Caco-2 (cell line): ENCODE measurements around the gene LIFR. TPM values are rescaled to one million over a fixed set of nuclear protein-coding genes. Genes with fewer than 3 reads are reported as not detected.

Experiments
- BruUV-seq: library from RNA; stranded (reverse); fragments of 400-500 nt; replicated peaks from 2 replicates; lab custom pipeline; 2021; lab: Mats Ljungman, UMichigan
- CTCF ChIA-PET: fragments of 300-600 bp; sonication (Branson Sonifier 250); formaldehyde crosslinking; loops from one replicate; lab custom pipeline; 2022; ENCODE audit warnings: antibody characterized with exemption; lab: Charles Lee
- POLR2A ChIA-PET: fragments of 300-600 bp; sonication (Branson Sonifier 250); formaldehyde crosslinking; loops from one replicate; lab custom pipeline; 2022; ENCODE audit warnings: antibody characterized with exemption; lab: Charles Lee
- DNase-seq, 2 experiments: peaks; one replicate each; pipeline versions ENCODE4 v3.0.0 to v3.0.0-alpha.2; 2020 to 2022
- H3K27me3 ChIP-seq: replicated peaks from 2 replicates; pipeline ENCODE4 v1.6.0; 2011; ENCODE audit warnings: low read length; ENCODE audit not compliant: control insufficient read depth, insufficient read depth
- H3K36me3 ChIP-seq: 2 replicates; pipeline ENCODE4 v1.5.1; 2011; ENCODE audit warnings: low read length; ENCODE audit not compliant: control insufficient read depth, insufficient read depth
- H3K4me1 ChIP-seq: fragments of 250-450 bp; sonication (Bioruptor Pico); 2 replicates; pipeline ENCODE4 v1.5.1; 2020; ENCODE audit warnings: mild to moderate bottlenecking
- H3K4me3 ChIP-seq: 2 replicates; pipeline ENCODE4 v1.5.1; 2011; ENCODE audit warnings: low read depth, mild to moderate bottlenecking, control low read depth, low read length
- H3K9me3 ChIP-seq: fragments of 250-450 bp; sonication (Bioruptor Pico); 2 replicates; pipeline ENCODE4 v1.5.1; 2020; ENCODE audit warnings: mild to moderate bottlenecking, moderate library complexity
- H3K27ac Mint-ChIP-seq: one replicate; pipeline ENCODE4 v1.8.0; 2022; ENCODE audit warnings: mixed read lengths; ENCODE audit not compliant: unreplicated experiment
- H3K27me3 Mint-ChIP-seq: one replicate; pipeline ENCODE4 v1.8.0; 2022; ENCODE audit warnings: mixed read lengths; ENCODE audit not compliant: insufficient read depth, unreplicated experiment
- H3K36me3 Mint-ChIP-seq: one replicate; pipeline ENCODE4 v1.8.0; 2022; ENCODE audit warnings: mild to moderate bottlenecking, mixed read lengths; ENCODE audit not compliant: insufficient read depth, unreplicated experiment
- H3K4me1 Mint-ChIP-seq: one replicate; pipeline ENCODE4 v1.8.0; 2022; ENCODE audit warnings: low read depth, mixed read lengths; ENCODE audit not compliant: unreplicated experiment
- H3K4me3 Mint-ChIP-seq: one replicate; pipeline ENCODE4 v1.8.0; 2022; ENCODE audit warnings: mild to moderate bottlenecking, moderate library complexity, mixed read lengths; ENCODE audit not compliant: unreplicated experiment
- H3K9me3 Mint-ChIP-seq: one replicate; pipeline ENCODE4 v1.8.0; 2022; ENCODE audit warnings: mixed read lengths; ENCODE audit not compliant: unreplicated experiment
- CTCF ChIP-seq, 2 experiments: fragments of 200-600 bp in 1 of 2; IDR thresholded peaks; 1 replicate in 1 of 2; 2 replicates in 1 of 2; pipeline versions ENCODE4 v1.5.1 to v1.8.0; 2011 to 2022; ENCODE audit warnings: antibody characterized with exemption in 1 of 2, control low read depth in 1 of 2, inconsistent platforms in 1 of 2, low read depth in 1 of 2, low read length in 1 of 2, mild to moderate bottlenecking in 1 of 2, moderate library complexity in 1 of 2; ENCODE audit not compliant: insufficient read depth in 1 of 2, severe bottlenecking in 1 of 2, unreplicated experiment in 1 of 2
- intact Hi-C: fragments of 100-400 bp; cut with micrococcal nuclease; formaldehyde crosslinking; loops from one replicate; pipeline ENCODE4 v1.10.0; 2022; ENCODE audit not compliant: unreplicated experiment
- total RNA-seq: library from RNA; stranded (reverse); gene quantifications from 2 replicates; pipeline ENCODE4 v1.2.3, GENCODE V29; 2022

The LIFR gene
- total RNA-seq, 1 experiment from 2014 or later: 5.1 TPM

- intact Hi-C loops: no loop called here
- Histone ChIP-seq H3K9me3 (no peaks in the 10 kb centered on the region), H3K36me3 (no peaks in the 10 kb centered on the region), H3K4me1 (peaks cover 5% of the 10 kb centered on the region; the same call in 1 of the 2 replicates), H3K4me3 (no peak overlapping the region), H3K27me3 (no peaks in the 10 kb centered on the region)
- no peak for TF ChIP-seq CTCF (IDR thresholded peaks at IDR 0.05; ENCODE audit: insufficient read depth in 1 of 2, low read depth in 1 of 2, low read length in 1 of 2, severe bottlenecking in 1 of 2, unreplicated experiment in 1 of 2)
- H3K27me3 Mint-ChIP-seq: no peaks in the 10 kb centered on the region
- H3K4me3 Mint-ChIP-seq: no peak overlapping the region
- H3K4me1 Mint-ChIP-seq: peaks cover 7% of the 10 kb centered on the region
- ChIA-PET POLR2A (no interaction called here), CTCF (interaction anchor here (1.8 kb wide), 1 partner anchor 38 kb away, joined by 11 read pairs; no protein-coding TSS in a partner anchor)
- no peaks in the 10 kb centered on the region for H3K36me3 Mint-ChIP-seq
- H3K27ac Mint-ChIP-seq: no peak overlapping the region
- no TSS peak for BruUV-seq
- peak in 1 of 2 experiments; percentile 27 for DNase-seq
- H3K9me3 Mint-ChIP-seq: no peaks in the 10 kb centered on the region
Observed at GRCh38 chr5:38479315-38479904, 77.0 kb downstream of the LIFR start.

- intact Hi-C loops: no loop called here
- Histone ChIP-seq H3K27me3 (no peaks in the 10 kb centered on the region), H3K4me1 (peaks cover 5% of the 10 kb centered on the region; the same call in 1 of the 2 replicates), H3K4me3 (no peak overlapping the region), H3K36me3 (no peaks in the 10 kb centered on the region), H3K9me3 (no peaks in the 10 kb centered on the region)
- no peak for DNase-seq
- CTCF ChIA-PET: interaction anchor here (1.8 kb wide), 1 partner anchor 37 kb away, joined by 11 read pairs; no protein-coding TSS in a partner anchor
- H3K4me3 Mint-ChIP-seq: no peak overlapping the region
- H3K27me3 Mint-ChIP-seq: no peaks in the 10 kb centered on the region
- POLR2A ChIA-PET: no interaction called here
- no peak for TF ChIP-seq CTCF (IDR thresholded peaks at IDR 0.05; ENCODE audit: insufficient read depth in 1 of 2, low read depth in 1 of 2, low read length in 1 of 2, severe bottlenecking in 1 of 2, unreplicated experiment in 1 of 2)
- peaks cover 7% of the 10 kb centered on the region for H3K4me1 Mint-ChIP-seq
- no peak overlapping the region for H3K27ac Mint-ChIP-seq
- no TSS peak for BruUV-seq
- no peaks in the 10 kb centered on the region for H3K9me3 Mint-ChIP-seq
- no peaks in the 10 kb centered on the region for H3K36me3 Mint-ChIP-seq
Observed at GRCh38 chr5:38478878-38479277, 77.6 kb downstream of the LIFR start.

- peaks cover 5% of the 10 kb centered on the region; the same call in 1 of the 2 replicates for H3K4me1 ChIP-seq
- ChIA-PET CTCF (no interaction called here), POLR2A (no interaction called here)
- intact Hi-C loops: no loop called here
- DNase-seq: no peak
- no peaks in the 10 kb centered on the region for H3K36me3 ChIP-seq
- no TSS peak for BruUV-seq
- no peak overlapping the region for H3K4me3 Mint-ChIP-seq
- H3K27ac Mint-ChIP-seq: no peak overlapping the region
- no peaks in the 10 kb centered on the region for H3K36me3 Mint-ChIP-seq
- no peak overlapping the region for H3K4me3 ChIP-seq
- no peaks in the 10 kb centered on the region for H3K9me3 Mint-ChIP-seq
- H3K27me3 Mint-ChIP-seq: no peaks in the 10 kb centered on the region
- no peaks in the 10 kb centered on the region for H3K27me3 ChIP-seq
- H3K9me3 ChIP-seq: no peaks in the 10 kb centered on the region
- H3K4me1 Mint-ChIP-seq: peaks cover 7% of the 10 kb centered on the region
- TF ChIP-seq CTCF (IDR thresholded peaks at IDR 0.05; ENCODE audit: insufficient read depth in 1 of 2, low read depth in 1 of 2, low read length in 1 of 2, severe bottlenecking in 1 of 2, unreplicated experiment in 1 of 2): no peak
Observed at GRCh38 chr5:38478166-38478565, 78.3 kb downstream of the LIFR start.
